Measurements from ENCODE around the gene COPG2. TPM values are rescaled to one million over a fixed set of nuclear protein-coding genes. Genes with fewer than 3 reads are reported as not detected.

Gene COPG2
- total RNA-seq, 1 experiment from 2014 or later, result 14.2 TPM

DNA sequence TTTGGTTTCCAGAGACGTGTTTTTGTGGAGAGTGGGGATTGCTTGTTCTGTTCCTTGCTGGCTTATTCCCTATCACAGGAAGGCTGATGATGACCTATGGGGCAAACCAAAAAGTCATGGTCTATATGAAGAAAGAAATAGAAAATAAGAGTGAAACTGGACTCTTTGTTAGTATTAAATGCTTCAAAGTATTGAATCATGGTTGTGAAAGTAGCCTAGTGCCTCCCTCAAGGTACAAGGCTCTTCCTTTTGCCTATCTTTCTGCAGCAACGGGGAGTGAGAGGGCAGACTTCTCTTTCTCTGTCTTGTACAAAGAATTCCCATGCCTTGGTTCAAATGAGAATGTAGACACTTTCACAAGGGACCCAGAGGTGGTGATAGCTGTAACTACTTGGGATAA is 167.6 kb downstream of the COPG2 start:
- DNase-seq (ENCODE audit: low spot score), result no peak

DNA sequence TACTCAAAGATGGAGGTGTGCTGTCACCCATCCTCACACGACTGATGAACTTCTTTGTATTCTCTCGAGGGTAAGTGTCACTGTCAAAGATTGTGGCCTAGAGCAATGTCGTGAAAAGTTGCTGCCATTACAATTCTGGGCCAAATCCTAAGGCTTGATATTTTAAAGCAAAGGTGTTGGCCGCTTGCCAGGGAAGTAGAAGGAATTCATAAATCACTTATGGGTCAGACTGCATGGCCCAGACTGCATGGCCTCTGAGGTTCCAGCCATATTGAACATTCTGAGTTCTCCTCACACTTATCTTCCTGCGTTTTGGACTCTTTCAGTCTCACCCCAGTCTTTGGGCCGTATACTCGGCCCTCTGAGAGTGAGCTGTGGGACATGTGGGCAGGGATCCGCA is 168.1 kb downstream of the COPG2 start:
- no peak for DNase-seq (ENCODE audit: low spot score)

DNA sequence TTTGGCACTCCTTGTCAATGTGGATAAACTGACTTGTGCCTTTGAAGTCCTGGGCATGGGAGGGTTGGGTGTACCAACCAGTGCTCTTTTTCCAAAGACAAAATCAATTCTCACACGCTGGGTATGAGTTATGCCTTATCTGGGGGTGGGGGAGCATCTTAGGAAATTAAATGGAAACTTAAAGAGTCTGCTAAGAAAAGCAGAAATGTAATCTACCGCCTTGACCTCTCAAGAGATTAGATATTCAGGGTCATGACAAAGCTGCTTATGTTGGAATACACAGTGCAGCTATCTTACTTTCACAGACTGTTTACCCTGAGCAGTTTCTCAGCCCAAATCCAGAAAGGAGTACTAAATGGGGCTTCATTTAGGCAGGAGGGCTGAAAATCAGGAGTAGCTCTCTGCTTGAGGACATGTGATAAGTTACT is 174.1 kb downstream of the COPG2 start:
- no peak for DNase-seq (ENCODE audit: low spot score)

DNA sequence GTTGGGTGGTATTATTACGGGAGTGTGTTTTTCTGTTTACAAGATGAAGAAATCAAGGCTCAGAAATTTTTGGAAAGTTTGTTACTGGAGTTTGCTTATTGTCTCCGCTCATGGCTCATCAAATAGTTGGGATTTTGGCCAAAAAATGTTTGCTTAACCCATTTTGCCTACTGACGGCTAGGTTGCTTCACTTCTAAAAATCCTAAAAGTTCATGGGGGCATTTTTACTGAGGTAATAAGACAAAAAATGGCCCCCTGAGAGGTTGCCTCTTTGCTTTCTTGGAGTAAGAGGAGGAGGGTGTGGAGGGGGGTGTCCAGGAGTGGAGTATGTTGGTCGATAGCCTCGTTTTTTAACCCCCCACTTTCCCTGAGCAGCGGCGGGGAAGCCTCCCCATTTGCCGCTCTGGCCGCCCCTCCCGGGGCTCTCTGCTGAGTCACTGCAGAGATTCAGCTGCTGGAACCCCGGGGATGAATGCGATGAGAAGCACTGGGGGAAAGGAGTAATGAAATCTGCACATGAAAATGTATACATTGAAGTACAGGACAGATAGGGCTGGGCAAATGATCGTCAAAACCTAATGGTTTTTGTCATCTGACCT is 175.2 kb downstream of the COPG2 start:
- no peak for DNase-seq (ENCODE audit: low spot score)

DNA sequence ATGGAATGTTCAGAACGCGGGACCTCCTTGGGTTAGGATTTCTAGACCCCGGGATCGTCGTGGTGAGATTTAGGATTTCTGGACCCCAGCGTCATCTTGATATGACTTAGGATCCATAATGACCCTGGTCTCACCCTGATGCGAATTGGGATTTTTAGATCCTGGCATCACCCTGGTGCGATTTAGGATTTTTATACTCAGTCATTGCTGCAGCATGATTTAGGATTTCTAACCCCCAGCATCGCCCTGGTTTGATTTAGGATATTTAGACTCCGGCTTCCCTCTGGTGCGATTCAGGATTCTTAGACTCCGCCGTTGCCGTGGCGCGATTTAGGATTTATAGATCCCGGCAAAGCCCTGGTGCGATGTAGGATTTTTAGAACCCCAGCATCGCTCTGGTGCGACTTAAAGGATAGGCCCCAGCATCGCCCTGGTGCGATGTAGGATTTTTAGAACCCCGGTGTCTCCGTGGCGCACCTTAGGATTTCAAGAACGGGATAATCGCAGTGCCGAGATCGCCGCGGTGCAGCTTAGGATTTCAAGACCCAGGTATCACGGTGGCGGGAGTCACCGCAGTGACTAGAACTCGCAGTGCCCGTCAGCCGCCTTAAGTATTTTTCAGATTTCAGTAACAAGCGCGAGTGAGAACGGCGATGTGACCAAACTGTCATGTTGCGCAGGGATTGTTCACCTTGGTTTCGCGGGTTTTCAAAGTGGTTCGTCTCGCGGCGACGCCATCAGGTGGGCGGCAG is 175.8 kb downstream of the COPG2 start:
- DNase-seq (ENCODE audit: low spot score), result no peak

DNA sequence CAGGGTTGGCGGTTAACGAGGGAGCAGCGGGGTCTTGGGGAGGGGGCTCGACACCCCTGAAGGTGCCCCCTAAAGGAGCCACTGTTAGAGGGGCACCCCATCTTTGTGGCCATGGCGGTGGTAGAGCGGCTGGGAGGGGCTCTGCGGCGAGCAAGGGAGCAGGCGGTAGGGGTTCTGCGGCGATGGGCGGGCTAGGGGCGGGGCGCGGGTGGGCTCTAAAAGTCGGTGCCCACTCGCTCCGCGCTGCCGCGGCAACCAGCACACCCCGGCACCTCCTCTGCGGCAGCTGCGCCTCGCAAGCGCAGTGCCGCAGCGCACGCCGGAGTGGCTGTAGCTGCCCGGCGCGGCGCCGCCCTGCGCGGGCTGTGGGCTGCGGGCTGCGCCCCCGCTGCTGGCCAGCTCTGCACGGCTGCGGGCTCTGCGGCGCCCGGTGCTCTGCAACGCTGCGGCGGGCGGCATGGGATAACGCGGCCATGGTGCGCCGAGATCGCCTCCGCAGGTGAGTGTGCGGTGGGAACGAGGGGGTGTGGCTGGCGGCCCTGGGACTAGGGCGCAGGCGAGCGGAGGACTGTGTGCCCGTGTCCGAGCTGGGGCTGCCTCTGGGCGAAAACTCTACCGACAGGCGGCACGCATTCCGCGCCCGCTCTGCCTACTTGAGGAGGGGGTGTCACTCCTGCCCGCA is 176.6 kb downstream of the COPG2 start, which contains the start of gene MEST:
Gene MEST, plus strand, starts transcription at position 245 of the 682 bp plus-strand sequence. Its CDS starts 229 bp downstream, at position 474.
- no peak for DNase-seq (ENCODE audit: low spot score)

DNA sequence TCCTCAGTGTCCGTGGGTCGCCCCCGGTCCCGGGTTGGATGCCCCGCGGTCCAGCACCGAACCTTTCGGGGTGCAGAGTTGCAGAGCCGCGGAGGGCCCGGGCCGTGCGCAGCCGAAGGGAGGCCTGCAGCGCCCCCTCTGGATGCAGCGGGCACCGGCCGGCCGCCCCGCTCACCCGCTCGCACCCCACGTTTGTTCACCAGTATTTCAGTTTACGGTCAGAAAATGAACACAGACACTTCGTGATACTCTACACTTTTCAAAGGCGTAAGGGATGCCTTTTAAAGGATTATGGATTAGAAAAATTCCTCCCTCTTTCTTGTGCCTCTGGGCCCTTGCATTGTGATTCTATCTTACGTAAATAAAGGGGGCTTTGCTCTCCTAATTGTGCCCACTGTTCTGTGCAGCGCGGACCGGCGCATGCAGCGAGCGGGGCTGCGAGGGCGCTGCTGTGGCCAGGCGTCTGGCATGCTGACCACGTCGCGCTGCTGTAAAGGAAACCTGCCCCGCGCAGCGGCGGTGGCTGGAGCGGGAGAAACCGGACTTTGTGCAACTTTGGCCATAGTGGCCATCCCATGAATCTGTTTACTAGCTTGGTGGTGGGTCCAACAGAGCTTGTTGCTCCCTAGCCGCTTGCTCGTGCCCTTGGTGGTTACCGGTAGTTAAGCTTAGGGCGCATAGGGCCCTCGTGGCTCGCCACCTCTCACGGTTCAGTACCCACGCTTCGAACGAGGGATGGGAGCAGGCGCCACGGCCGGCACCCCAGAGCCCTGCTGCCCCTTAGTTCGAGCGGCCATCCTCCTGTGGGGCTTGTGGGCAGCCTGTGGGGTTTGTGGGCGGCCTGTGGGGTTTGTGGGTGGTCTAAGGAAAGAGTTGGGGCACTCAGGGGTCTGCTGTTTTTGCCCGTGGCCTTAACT is 177.4 kb downstream of the COPG2 start:
- no peak for DNase-seq (ENCODE audit: low spot score)

DNA sequence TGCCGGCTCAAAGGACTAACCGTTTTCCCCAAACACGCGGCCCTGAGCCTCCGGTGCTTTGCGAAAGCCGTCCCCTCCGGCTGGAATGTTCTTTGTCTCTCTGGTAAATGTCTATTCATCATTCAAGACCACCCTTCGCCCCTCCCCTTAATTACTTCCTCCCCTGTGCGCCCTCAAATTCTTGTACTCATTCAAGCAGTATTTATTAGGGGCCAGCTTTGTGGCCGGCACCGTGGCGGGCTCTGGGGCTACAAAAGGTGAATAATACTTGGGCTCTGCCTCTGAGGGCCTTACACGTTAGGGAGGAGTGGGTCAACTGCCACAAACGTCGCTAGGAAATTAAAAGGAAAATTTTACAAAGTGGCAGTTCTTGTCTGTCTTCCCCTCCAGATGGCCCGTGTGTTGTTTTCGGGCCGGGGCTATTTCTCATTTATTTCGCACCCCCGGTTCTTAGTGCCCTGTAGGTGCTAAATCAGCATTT is 178.2 kb downstream of the COPG2 start:
- no peak for DNase-seq (ENCODE audit: low spot score)

DNA sequence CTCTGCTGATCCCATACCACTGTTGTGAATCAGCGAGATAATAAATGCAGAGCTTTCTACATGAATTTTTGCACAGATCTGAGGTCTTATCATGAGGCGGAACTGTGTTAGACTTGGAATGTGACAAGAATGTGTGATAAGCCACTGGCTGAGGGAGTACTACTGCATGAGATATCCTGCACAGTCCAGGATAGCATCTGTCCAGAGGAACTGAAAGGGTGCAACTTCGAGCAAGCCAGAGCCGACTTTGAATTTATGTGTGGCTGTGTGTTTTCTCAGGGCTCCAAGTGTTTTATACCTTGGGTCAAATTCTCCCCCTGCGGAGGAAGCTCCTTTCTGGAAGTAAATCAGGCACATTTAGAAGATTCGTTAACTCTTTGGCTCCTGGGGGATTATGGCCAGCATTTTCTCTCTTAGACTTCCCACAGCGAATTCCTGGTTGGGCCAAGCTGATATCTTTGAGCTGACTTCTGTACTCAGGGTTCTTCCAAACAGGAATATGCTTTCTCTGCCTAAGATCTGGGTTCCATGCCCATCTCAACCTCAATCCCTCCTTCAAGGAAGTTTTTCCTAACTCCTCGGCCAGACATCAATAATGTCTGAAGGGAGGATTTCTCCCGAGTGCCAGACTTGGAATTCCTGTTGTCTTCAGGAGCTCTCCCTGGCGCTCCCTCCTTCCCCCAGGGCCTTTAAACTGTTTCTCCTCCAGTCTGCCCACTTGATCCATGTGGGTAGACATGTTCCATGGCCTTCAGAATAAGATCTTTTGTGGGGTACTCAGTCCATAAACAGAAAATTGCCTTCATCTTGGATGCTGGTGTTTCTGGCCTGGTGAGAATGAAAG is 179.2 kb downstream of the COPG2 start:
- no peak for DNase-seq (ENCODE audit: low spot score)

DNA sequence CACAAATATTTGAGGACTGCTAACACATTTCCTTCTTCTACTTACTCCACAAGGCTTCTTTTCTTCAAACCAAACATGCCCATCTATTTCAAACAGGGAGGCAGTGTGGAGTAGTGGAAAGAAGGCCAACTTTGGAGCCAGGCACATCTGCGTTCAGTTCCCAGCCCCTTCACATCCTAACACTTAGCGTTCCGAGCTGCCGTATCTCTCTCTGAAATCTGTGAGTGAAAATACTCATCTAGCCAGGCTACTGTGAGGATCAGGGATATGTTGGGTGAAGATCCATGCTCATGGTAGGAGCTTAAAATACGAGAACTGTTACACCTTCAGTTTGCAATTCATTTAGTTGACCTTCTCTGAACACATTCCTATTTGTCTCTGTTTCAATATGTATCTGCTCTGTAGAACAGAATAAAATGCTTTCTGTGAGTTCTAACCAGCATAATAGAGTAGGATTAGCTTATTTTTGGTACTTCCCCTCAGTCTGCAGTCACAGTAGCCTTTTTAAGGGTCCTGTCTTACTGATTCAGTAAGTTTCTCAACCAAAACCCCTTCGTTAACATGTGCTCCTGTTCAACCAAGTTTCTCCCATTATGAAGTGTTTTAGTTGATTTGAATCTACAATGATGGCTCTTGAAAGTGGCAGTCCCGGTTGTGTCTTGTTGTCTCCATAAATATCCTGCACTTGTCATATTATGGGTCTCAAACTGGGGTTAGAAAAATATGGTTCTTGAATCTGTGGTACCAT is 180.0 kb downstream of the COPG2 start:
- DNase-seq (ENCODE audit: low spot score), result no peak

DNA sequence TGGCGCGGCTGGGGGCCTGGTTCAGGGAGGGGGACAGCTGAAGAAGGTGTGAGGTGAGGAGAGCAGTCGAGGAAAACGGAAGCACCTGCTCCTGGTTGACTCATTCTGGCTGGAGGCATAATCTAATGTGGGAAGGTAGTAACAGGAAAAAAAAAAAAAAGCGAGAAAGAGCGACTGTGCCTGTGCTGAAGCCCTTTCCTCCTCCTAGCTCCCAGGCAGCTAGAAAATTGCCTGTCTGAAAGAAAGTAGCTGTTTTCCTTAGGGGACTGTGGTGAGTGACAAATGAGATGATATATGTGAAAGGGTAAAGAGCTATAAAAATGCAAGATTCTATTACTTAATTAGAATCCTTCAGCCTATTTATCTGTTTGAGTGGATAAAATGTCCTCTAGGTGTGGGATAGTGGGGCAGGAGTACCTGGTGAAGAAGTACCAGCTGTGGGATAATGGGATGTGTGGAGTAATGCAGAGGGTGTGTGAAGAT is 181.6 kb downstream of the COPG2 start:
- DNase-seq (ENCODE audit: low spot score), result no peak

DNA sequence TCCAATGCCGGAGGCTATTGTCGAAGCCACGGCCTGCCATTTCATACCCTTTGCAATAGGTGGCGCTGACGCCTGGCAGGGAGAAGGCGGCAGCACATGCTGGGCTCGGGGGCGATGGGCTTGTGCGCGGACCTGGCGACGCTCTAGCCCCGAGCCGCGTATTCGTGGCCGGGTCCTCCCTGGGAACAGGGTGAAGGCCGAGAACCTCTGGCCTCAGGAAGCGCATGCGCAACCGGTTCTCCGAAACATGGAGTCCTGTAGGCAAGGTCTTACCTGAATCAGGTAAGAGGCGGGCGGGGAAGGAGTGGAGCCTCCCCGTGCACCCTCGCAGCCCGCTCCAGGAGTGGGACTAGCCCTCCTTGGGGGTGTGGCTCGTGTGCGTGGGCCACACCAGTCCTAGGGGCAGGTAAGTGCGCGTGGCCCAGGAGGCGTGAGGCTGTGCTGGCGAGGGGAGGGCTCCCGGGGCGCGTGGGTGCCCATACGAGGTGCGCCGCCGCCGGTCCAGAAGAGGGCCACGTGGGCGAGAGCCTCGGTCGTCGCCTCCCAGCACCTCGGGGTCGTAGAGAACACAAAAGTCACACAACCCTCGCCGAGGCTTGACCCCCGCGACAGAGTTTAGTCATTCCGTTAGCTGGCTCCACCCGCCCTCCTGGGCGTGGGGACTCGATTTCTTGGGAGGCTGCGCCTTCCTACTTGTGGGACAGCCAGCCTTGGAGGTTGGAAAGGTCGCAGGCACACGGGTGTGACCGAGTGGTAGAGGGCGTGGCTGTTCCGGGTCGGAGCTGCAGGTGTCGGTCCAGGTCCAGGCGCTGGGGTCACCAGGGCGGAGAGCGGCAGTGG is 182.2 kb downstream of the COPG2 start:
- peak; percentile 98 for DNase-seq (ENCODE audit: low spot score)

DNA sequence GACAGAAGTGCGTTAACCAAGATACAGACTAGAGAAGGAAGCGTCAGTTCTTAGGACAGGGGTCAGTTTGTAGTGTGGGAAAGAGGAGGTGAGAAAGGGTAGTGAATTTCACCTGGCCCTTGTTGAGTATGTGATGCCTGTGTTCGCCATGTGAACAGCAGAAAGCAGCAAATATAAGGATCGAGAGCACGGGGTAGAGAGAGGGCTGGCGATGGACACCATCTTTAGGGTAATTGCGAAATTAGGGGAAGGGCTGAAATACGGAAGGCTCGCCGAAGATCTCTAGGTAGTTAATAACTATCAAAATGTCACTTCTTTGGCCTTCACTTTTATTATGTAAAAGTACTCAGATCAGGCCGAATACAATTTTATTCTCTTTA is 182.8 kb downstream of the COPG2 start:
- DNase-seq (ENCODE audit: low spot score), result no peak

DNA sequence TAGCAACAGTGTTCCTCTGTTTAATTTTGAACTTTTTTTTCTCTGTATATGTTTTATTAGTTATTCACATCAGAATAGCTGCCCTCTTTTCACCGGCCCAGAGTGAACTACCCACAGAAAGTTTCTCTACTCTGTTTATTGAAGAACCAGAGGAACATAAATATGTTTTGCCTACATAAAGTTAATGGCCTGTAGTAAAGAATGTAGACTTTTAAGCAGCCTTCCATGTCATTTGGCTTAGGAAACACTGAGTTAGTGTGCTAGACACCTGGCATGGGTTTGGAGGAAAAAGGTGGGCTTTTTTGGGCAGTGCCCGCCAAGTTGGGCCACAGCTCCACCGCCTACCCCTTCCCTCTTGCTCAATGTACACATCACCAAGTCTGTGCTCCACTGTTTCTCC is 185.5 kb downstream of the COPG2 start:
- no peak for DNase-seq (ENCODE audit: low spot score)

DNA sequence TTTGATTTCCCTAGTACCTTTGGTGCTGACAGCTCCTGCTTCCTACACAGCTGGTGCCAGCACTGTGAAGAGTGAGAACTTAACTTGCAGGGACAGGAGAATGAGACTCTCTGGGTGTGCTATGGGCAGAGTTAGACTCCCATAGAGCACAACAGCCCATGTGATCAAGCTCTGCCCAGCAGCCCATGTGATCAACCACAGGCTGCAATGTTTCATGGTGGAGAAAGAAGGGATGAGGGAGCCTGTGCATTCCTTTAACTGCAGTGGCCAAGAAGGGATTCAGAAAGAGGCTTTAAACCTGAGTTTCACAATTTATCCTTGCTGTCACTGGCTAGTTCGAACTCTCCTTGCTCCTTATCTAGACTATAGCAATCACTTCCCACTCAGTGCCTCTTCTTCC is 186.7 kb downstream of the COPG2 start:
- no peak for DNase-seq (ENCODE audit: low spot score)

DNA sequence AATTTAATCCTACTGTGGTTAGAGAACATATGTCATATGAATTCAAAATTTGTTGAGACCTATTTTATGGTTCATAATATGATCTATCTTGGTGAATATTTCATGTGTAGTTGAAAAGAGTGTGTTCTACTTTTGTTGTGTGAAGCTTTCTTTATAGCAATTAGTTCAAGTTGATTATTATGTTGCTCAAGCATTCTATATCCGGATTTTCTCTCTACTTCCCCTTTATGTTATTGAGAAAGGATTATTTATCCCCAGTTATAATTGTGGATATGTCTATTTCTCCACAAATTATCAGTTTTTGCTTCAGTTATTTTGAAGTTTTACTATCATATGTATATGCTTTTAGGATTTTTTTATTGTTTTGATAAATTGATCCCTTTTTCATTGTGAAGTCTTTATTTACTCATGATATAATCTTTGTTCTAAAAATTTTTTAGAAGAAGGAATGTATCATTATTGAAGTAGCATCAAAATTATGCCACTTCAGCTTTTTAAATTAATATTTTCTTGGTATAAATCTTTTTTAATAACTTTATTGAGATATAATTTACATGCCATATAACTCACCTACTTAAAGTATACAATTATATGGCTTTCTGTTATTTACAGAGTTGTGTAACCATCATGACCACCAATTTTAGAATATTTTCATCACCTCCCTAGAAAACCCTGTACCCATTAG is 188.7 kb downstream of the COPG2 start:
- no peak for DNase-seq (ENCODE audit: low spot score)

DNA sequence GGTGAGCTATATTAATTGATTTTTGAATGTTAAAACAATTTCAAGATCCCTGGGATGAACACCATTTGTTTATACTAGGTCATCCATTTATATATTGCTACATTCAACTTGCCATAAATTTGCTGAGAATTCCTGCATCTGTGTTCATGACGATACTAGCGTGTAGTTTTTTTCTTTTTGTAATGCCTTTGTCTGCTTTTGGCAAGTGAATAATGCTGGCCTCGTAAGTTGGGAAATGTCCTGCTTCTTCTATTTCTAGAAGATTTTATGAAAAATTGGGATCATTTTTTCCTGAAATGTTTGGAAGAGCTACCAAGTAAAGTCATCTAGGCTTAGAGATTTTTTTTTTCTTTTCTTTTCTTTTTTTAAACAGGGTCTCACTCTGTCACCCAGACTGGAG is 189.6 kb downstream of the COPG2 start:
- DNase-seq (ENCODE audit: low spot score), result no peak

All from HT-29 (cell line).